Prostate gland (tissue), 2 donors: ENCODE results near the gene SMYD3. TPM values are rescaled to one million over a fixed set of nuclear protein-coding genes. Genes with fewer than 3 reads are reported as not detected.
A peak's percentile ranks its signal among the peaks of the same experiment; 100 is the strongest.

ENCODE experiments used
- DNase-seq: peaks from one replicate; pipeline ENCODE4 v3.0.0-alpha.2; 2019; ENCODE audit warnings: low spot score
- H3K27ac ChIP-seq, 2 donors: fragments of 200-600 bp; sonication (generic); 2 replicates each; pipeline ENCODE4 v1.5.1; 2017 to 2019
- H3K27me3 ChIP-seq: fragments of 200-600 bp; sonication (generic); replicated peaks from 2 replicates; pipeline ENCODE4 v1.5.1; 2019; ENCODE audit not compliant: insufficient read depth
- H3K36me3 ChIP-seq, 2 donors: fragments of 200-600 bp; sonication (generic); 1 replicate in 1 of 2; 2 replicates in 1 of 2; pipeline versions ENCODE4 v1.5.1 to v1.8.1; 2017 to 2019
- H3K4me1 ChIP-seq: fragments of 200-600 bp; sonication (generic); replicated peaks from 2 replicates; pipeline ENCODE4 v1.5.1; 2019
- H3K4me3 ChIP-seq, 2 donors: fragments of 200-600 bp; sonication (generic); 2 replicates each; pipeline ENCODE4 v1.5.1; 2017 to 2019
- H3K9me3 ChIP-seq: fragments of 200-600 bp; sonication (generic); 2 replicates; pipeline ENCODE4 v1.5.1; 2017
- CTCF ChIP-seq, 4 experiments: fragments of 200-600 bp in 2 of 4; fragments of 450-650 bp in 2 of 4; sonication (generic) in 2 of 4; IDR thresholded peaks; 1 replicate in 3 of 4; 2 replicates in 1 of 4; pipeline ENCODE4 v1.5.1; 2016 to 2019; ENCODE audit warnings: antibody characterized with exemption in 4 of 4, mild to moderate bottlenecking in 2 of 4, moderate library complexity in 2 of 4
- POLR2A ChIP-seq: fragments of 450-650 bp; IDR thresholded peaks from one replicate; pipeline ENCODE4 v1.6.1; 2016; ENCODE audit warnings: antibody characterized with exemption, mild to moderate bottlenecking
- POLR2AphosphoS5 ChIP-seq: sonication (generic); formaldehyde crosslinking; IDR thresholded peaks from one replicate; pipeline ENCODE4 v1.6.1; 2017; ENCODE audit warnings: antibody characterized with exemption
- WGBS: methylation state at CpG from one replicate; pipeline ENCODE4 v1.1.5; 2018; 5-methylcytosine and 5-hydroxymethylcytosine counted together
- intact Hi-C: fragments of 100-400 bp; cut with DNase I; formaldehyde crosslinking; loops from one replicate; pipeline ENCODE4 v1.14.2; 2022
- total RNA-seq, 2 donors: library from RNA; depleted of rRNA; stranded (reverse); fragments of >200 nt; gene quantifications; one replicate each; pipeline ENCODE4 v1.1.0, GENCODE V29; 2016

SMYD3 gene
- total RNA-seq, 2 donors from 2014 or later: 19.8 to 23.9 TPM

GRCh38 chr1:246018146-246018545 is 488.9 kb downstream of the SMYD3 start:
- intact Hi-C loops: loop anchor here (10.0 kb wide), 1 partner anchor 97 kb away; no protein-coding TSS in a partner anchor
- DNase-seq: no peak
- WGBS: 83% methylated on average over 4 of the region's 4 CpGs
- Histone ChIP-seq H3K4me3 (no peak overlapping the region), H3K4me1 (no peaks in the 10 kb centered on the region), H3K27me3 (peaks cover 1% of the 10 kb centered on the region), H3K27ac (no peak overlapping the region), H3K9me3 (no peaks in the 10 kb centered on the region), H3K36me3 (no peaks in the 10 kb centered on the region)
- TF ChIP-seq POLR2A: no peak
- TF ChIP-seq POLR2AphosphoS5: no peak
- no peak for TF ChIP-seq CTCF (IDR thresholded peaks at IDR 0.05)

- H3K9me3 ChIP-seq: no peaks in the 10 kb centered on the region
- intact Hi-C loops: loop anchor here (5.0 to 10.0 kb wide), 3 partner anchors 102 to 480 kb away; no protein-coding TSS in a partner anchor
- H3K4me1 ChIP-seq: no peaks in the 10 kb centered on the region
- no peak overlapping the region for H3K4me3 ChIP-seq
- no peak overlapping the region for H3K27ac ChIP-seq
- TF ChIP-seq POLR2AphosphoS5 (no peak), CTCF (IDR thresholded peaks at IDR 0.05) (peak in 3 of 4 experiments; percentile 45 to 52 (median 52))
- no peaks in the 10 kb centered on the region for H3K27me3 ChIP-seq
- WGBS: 46% methylated on average over 5 of the region's 5 CpGs
- H3K36me3 ChIP-seq: no peaks in the 10 kb centered on the region
- DNase-seq: no peak
Measured at GRCh38 chr1:246012341-246012740, 494.7 kb downstream of the SMYD3 start.

- Histone ChIP-seq H3K4me1 (no peaks in the 10 kb centered on the region), H3K27ac (no peak overlapping the region), H3K27me3 (no peaks in the 10 kb centered on the region), H3K4me3 (no peak overlapping the region), H3K9me3 (no peaks in the 10 kb centered on the region), H3K36me3 (no peaks in the 10 kb centered on the region)
- TF ChIP-seq POLR2AphosphoS5 (no peak), POLR2A (no peak)
- DNase-seq: no peak
- intact Hi-C loops: loop anchor here (5.0 to 10.0 kb wide), 3 partner anchors 104 to 482 kb away; no protein-coding TSS in a partner anchor
- 87% methylated on average over 3 of the region's 3 CpGs for WGBS
Measured at GRCh38 chr1:246010386-246010785, 496.7 kb downstream of the SMYD3 start.

GRCh38 chr1:246008363-246008831 is 498.7 kb downstream of the SMYD3 start:
- Histone ChIP-seq H3K27ac (peak overlapping the region; percentile 21 to 42), H3K27me3 (no peaks in the 10 kb centered on the region), H3K36me3 (no peaks in the 10 kb centered on the region), H3K4me3 (peak overlapping the region in 1 of 2 donors; percentile 2), H3K9me3 (no peaks in the 10 kb centered on the region), H3K4me1 (no peaks in the 10 kb centered on the region)
- WGBS: 22% methylated on average over 10 of the region's 10 CpGs
- TF ChIP-seq CTCF (IDR thresholded peaks at IDR 0.05) (no peak), POLR2AphosphoS5 (peak; percentile 70)
- intact Hi-C loops: loop anchor here (10.0 kb wide), 1 partner anchor 184 kb away; no protein-coding TSS in a partner anchor
- DNase-seq: peak; percentile 64

GRCh38 chr1:246005067-246005466 is 502.0 kb downstream of the SMYD3 start:
- WGBS: 69% methylated on average over 3 of the region's 3 CpGs
- Histone ChIP-seq H3K4me1 (peaks cover 2% of the 10 kb centered on the region), H3K36me3 (no peaks in the 10 kb centered on the region), H3K4me3 (no peak overlapping the region), H3K27me3 (no peaks in the 10 kb centered on the region), H3K9me3 (no peaks in the 10 kb centered on the region), H3K27ac (no peak overlapping the region)
- intact Hi-C loops: loop anchor here (10.0 kb wide), 1 partner anchor 180 kb away; no protein-coding TSS in a partner anchor
- TF ChIP-seq POLR2A (no peak), POLR2AphosphoS5 (no peak), CTCF (IDR thresholded peaks at IDR 0.05) (no peak)
- DNase-seq: no peak
